Breast epithelium (tissue), 3 donors: ENCODE measurements around the gene ULBP1.

Source experiments
- POLR2A ChIP-seq: fragments of 450-650 bp; IDR thresholded peaks from one replicate; pipeline ENCODE4 v1.6.1; 2016; ENCODE audit warnings: antibody characterized with exemption, mild to moderate bottlenecking, moderate library complexity
- POLR2AphosphoS5 ChIP-seq, 3 donors: sonication (generic); formaldehyde crosslinking; IDR thresholded peaks; one replicate each; pipeline ENCODE4 v1.6.1; 2017; ENCODE audit warnings: antibody characterized with exemption in 3 of 3

- TF ChIP-seq POLR2A (no peak), POLR2AphosphoS5 (IDR thresholded peaks at IDR 0.05) (no peak)
Measured at GRCh38 chr6:149964308-149965193, 808 bp downstream of the ULBP1 start.
